ENCODE data around the gene ANXA2R.

DNA sequence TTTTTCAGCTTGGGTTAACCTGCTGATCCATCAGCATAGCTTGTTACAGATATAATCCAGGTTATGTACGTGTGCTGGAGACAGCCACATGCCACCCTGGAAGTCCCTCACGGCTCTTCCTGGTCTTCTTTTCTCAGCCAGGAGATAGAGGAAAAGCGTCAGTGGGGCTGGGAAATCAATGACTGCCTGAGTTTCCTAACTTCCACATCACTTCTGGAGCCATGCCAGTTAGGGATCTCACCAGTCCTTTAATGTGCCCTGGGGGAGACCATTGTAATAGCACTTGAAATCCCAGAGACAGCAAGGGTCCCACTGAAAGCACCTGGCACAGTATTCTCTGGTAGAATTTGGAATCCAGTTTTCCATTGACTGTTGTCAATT lies 29.2 kb downstream of the ANXA2R start:
- TF ChIP-seq, protein P1, sequence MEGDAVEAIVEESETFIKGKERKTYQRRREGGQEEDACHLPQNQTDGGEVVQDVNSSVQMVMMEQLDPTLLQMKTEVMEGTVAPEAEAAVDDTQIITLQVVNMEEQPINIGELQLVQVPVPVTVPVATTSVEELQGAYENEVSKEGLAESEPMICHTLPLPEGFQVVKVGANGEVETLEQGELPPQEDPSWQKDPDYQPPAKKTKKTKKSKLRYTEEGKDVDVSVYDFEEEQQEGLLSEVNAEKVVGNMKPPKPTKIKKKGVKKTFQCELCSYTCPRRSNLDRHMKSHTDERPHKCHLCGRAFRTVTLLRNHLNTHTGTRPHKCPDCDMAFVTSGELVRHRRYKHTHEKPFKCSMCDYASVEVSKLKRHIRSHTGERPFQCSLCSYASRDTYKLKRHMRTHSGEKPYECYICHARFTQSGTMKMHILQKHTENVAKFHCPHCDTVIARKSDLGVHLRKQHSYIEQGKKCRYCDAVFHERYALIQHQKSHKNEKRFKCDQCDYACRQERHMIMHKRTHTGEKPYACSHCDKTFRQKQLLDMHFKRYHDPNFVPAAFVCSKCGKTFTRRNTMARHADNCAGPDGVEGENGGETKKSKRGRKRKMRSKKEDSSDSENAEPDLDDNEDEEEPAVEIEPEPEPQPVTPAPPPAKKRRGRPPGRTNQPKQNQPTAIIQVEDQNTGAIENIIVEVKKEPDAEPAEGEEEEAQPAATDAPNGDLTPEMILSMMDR (IDR thresholded peaks at IDR 0.05) = no peak
- TF ChIP-seq POLR2A (IDR thresholded peaks at IDR 0.05) = no peak
